OCI-LY1 (cell line): ENCODE measurements around the gene PRIM1.
"Not testable (repeated sequence)": the region's sequence is repeated elsewhere in the genome, so short reads cannot be mapped to it uniquely, and the experiment has no call there.

Source experiments
- H2AFZ ChIP-seq: fragments of 200-600 bp; sonication (generic), shearing (Covaris generic); 2 replicates; pipeline ENCODE4 v1.6.0; 2014; ENCODE audit warnings: antibody characterized with exemption, mild to moderate bottlenecking, low read length
- H3F3A ChIP-seq: fragments of 200-600 bp; sonication (generic), shearing (Covaris generic); 2 replicates; pipeline ENCODE4 v1.6.0; 2014; ENCODE audit warnings: mild to moderate bottlenecking, antibody characterized with exemption, low read length, moderate library complexity; ENCODE audit not compliant: insufficient read depth
- H3K27ac ChIP-seq: fragments of 200-600 bp; sonication (generic); 2 replicates; pipeline ENCODE4 v1.5.1; 2014; ENCODE audit warnings: low read length, mixed run types, mild to moderate bottlenecking, low read depth; ENCODE audit not compliant: poor library complexity, severe bottlenecking
- H3K27me3 ChIP-seq: fragments of 200-600 bp; sonication (generic); 2 replicates; pipeline ENCODE4 v1.6.0; 2014; ENCODE audit warnings: antibody characterized with exemption, mild to moderate bottlenecking, low read length, moderate library complexity; ENCODE audit not compliant: insufficient read depth
- H3K36me3 ChIP-seq: fragments of 200-600 bp; sonication (generic); 2 replicates; pipeline ENCODE4 v1.6.1; 2014; ENCODE audit warnings: mild to moderate bottlenecking, antibody characterized with exemption, low read length, moderate library complexity, mixed read lengths; ENCODE audit not compliant: insufficient read depth
- H3K4me1 ChIP-seq: fragments of 200-600 bp; sonication (generic); 2 replicates; pipeline ENCODE4 v1.5.1; 2014; ENCODE audit warnings: mild to moderate bottlenecking, low read length, moderate library complexity; ENCODE audit not compliant: insufficient read depth, severe bottlenecking
- H3K4me2 ChIP-seq: fragments of 200-600 bp; sonication (generic), shearing (Covaris generic); 2 replicates; pipeline ENCODE4 v1.6.1; 2014; ENCODE audit warnings: low read length
- H3K4me3 ChIP-seq: fragments of 200-600 bp; sonication (generic); 2 replicates; pipeline ENCODE4 v1.5.1; 2014; ENCODE audit warnings: low read length, low read depth, mild to moderate bottlenecking, mixed read lengths; ENCODE audit not compliant: poor library complexity, severe bottlenecking
- H3K79me2 ChIP-seq: fragments of 200-600 bp; shearing (Covaris generic); 2 replicates; pipeline ENCODE4 v1.6.1; 2016; ENCODE audit warnings: mixed run types, low read length, mixed read lengths; ENCODE audit not compliant: insufficient read depth
- H3K9ac ChIP-seq: fragments of 200-600 bp; sonication (generic), shearing (Covaris generic); 2 replicates; pipeline ENCODE4 v1.6.1; 2014; ENCODE audit warnings: mild to moderate bottlenecking, low read length, mixed read lengths
- H3K9me2 ChIP-seq: fragments of 200-600 bp; sonication (generic), shearing (Covaris generic); 2 replicates; pipeline ENCODE4 v1.6.1; 2014; ENCODE audit warnings: low read depth, mild to moderate bottlenecking, low read length, mixed read lengths
- H3K9me3 ChIP-seq: fragments of 200-600 bp; shearing (Covaris generic); 2 replicates; pipeline ENCODE4 v1.6.1; 2014; ENCODE audit warnings: low read length, mixed read lengths
- H4K20me1 ChIP-seq: fragments of 200-600 bp; sonication (generic), shearing (Covaris generic); 2 replicates; pipeline ENCODE4 v1.6.0; 2016; ENCODE audit warnings: mild to moderate bottlenecking, low read length; ENCODE audit not compliant: insufficient read depth
- EZH2 ChIP-seq: fragments of 200-600 bp; sonication (generic), shearing (Covaris generic); IDR thresholded peaks from 2 replicates; pipeline ENCODE4 v1.8.0; 2017; ENCODE audit warnings: borderline replicate concordance, mixed run types, mild to moderate bottlenecking, antibody characterized with exemption, low read length, moderate library complexity, mixed read lengths
- TF ChIP-seq, protein P1 (sequence below): fragments of 200-600 bp; sonication (generic), shearing (Covaris generic); IDR thresholded peaks from 2 replicates; pipeline ENCODE4 v1.5.1; 2017; ENCODE audit warnings: mild to moderate bottlenecking, antibody characterized with exemption, low read length, moderate library complexity, mixed read lengths

PRIM1 gene

DNA sequence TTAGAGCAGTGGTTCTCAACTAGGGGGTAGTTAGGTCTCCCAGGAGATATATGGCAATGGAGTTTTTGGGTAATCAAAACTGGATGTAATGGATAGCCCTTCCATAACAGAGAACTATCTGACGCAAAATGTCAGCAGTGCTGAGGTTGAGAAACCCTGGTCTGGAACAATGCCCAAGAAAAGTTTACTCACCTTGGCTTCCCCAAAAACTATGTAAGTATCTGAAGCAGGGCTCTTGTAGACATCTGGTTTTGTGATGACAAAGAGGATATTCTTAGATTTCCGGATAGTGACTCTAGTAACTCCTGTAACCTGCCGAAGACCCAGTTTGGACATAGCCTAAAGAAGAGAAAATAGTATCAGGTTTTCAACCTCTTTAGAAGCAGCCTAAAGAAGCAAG, 38.8 kb downstream of the PRIM1 start:
- Histone ChIP-seq H3K27ac (no peak overlapping the region), H3K4me3 (no peak overlapping the region), H3K36me3 (peaks cover 68% of the 10 kb centered on the region), H4K20me1 (peaks cover 8% of the 10 kb centered on the region; the same call in 1 of the 2 replicates), H3K79me2 (peaks cover 5% of the 10 kb centered on the region; the same call in 1 of the 2 replicates), H3K9ac (no peak overlapping the region), H3K9me2 (no peaks in the 10 kb centered on the region), H3K27me3 (no peaks in the 10 kb centered on the region), H2AFZ (no peak overlapping the region), H3F3A (peaks cover 19% of the 10 kb centered on the region), H3K9me3 (no peaks in the 10 kb centered on the region), H3K4me1 (no peaks in the 10 kb centered on the region), H3K4me2 (no peak overlapping the region)
- TF ChIP-seq EZH2: no peak
- TF ChIP-seq, protein P1, sequence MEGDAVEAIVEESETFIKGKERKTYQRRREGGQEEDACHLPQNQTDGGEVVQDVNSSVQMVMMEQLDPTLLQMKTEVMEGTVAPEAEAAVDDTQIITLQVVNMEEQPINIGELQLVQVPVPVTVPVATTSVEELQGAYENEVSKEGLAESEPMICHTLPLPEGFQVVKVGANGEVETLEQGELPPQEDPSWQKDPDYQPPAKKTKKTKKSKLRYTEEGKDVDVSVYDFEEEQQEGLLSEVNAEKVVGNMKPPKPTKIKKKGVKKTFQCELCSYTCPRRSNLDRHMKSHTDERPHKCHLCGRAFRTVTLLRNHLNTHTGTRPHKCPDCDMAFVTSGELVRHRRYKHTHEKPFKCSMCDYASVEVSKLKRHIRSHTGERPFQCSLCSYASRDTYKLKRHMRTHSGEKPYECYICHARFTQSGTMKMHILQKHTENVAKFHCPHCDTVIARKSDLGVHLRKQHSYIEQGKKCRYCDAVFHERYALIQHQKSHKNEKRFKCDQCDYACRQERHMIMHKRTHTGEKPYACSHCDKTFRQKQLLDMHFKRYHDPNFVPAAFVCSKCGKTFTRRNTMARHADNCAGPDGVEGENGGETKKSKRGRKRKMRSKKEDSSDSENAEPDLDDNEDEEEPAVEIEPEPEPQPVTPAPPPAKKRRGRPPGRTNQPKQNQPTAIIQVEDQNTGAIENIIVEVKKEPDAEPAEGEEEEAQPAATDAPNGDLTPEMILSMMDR: no peak

DNA sequence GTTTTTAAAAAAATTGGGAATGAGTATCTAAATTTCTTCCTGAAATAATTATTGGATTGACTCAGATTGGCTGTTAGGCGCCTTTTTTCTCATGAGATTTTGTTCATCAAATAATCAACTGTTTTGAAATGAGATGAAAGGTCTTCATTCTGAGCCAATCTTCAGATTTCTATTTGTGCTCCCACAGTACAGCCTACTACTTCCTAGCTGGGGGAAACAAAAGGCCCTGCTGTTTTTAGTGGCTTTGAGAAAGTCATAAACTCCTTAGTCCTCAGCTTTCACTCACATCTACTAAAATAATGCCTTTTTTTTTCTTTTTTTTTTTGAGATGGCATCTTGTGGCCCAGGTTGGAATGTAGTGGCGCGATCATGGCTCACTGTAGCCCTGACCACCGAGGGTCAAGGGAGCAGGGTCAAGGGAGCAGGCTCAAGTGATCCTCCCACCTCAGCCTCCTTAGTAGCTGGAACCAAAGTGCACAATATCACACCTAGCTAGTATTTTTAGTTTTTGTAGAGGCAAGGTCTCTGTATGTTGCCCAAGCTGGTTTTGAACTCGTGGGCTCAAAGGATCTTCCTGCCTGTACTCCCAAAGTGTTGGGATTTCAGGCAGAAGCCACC, 42.3 kb downstream of the PRIM1 start:
- H3K9ac ChIP-seq: no peak overlapping the region
- H2AFZ ChIP-seq: no peak overlapping the region
- H3K4me3 ChIP-seq: no peak overlapping the region
- H3K4me1 ChIP-seq: no peaks in the 10 kb centered on the region
- no peaks in the 10 kb centered on the region for H3K79me2 ChIP-seq
- H3K9me2 ChIP-seq: no peaks in the 10 kb centered on the region
- no peak overlapping the region for H3K4me2 ChIP-seq
- H3K27ac ChIP-seq: peak overlapping the region; percentile 16
- peaks cover 19% of the 10 kb centered on the region; the same call in 1 of the 2 replicates for H3F3A ChIP-seq
- no peaks in the 10 kb centered on the region for H3K9me3 ChIP-seq
- TF ChIP-seq, protein P1: no peak
- no peak for TF ChIP-seq EZH2
- peaks cover 1% of the 10 kb centered on the region; the same call in 1 of the 2 replicates for H4K20me1 ChIP-seq
- H3K36me3 ChIP-seq: peaks cover 38% of the 10 kb centered on the region
- no peaks in the 10 kb centered on the region for H3K27me3 ChIP-seq

DNA sequence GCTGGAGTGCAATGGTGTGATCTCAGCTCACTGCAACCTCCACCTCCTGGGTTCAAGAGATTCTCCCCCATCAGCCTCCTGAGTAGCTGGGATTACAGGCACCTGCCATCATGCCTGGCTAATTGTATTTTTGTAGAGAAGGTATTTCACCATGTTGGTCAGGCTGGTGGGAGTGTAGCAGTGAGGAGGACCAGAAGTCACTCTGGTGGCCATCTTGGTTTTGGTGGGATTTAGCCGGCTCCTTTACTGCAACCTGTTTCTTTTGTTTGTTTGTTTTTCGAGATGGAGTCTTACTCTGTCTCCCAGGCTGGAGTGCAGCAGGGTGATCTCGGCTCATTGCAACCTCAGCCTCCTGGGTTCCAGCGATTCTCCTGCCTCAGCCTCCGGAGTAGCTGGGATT, 47.6 kb downstream of the PRIM1 start:
- H3K9ac ChIP-seq, H3K27me3 ChIP-seq, H3K79me2 ChIP-seq, H3K9me3 ChIP-seq, H3K9me2 ChIP-seq, H3K4me2 ChIP-seq, H2AFZ ChIP-seq, H3F3A ChIP-seq, H4K20me1 ChIP-seq, H3K4me3 ChIP-seq, H3K36me3 ChIP-seq, H3K27ac ChIP-seq: not testable (repeated sequence)
- H3K4me1 ChIP-seq: peaks cover 16% of the 10 kb centered on the region

DNA sequence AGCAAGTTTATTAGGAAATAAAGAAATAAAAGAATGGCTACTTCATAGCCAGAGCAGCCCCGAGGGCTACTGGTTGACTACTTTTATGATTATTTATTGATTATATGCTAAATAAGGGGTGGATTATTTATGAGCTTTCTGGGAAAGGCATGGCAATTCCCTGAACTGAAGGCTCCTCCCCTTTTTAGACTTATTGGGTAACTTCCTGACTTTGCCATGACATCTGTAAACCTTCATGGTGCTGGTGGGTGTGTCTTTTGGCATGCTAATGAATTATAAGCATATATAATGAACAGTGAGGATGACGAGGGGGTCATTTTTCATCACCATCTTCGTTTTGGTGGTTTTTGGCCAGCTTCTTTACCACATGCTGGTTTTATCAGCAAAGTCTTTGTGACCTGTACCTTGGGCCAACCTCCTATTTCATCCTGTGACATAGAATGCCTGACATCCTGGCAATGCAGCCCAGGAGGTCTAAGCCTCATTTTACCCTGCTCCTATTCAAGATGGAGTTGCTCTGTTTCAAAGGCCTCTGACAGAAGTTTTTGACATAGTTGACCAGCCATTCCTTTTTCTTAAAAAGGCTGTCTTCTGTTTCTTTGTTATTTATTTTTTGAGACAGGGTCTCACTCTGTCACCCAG, 53.0 kb downstream of the PRIM1 start:
- TF ChIP-seq, protein P1: no peak

More for the DNA sequence above, 53.0 kb downstream of the PRIM1 start:
- no peak overlapping the region for H3K4me3 ChIP-seq
- H3K9me2 ChIP-seq: no peaks in the 10 kb centered on the region
- no peaks in the 10 kb centered on the region for H3K27me3 ChIP-seq
- no peak overlapping the region for H3K4me2 ChIP-seq
- no peaks in the 10 kb centered on the region for H4K20me1 ChIP-seq
- no peaks in the 10 kb centered on the region for H3K9me3 ChIP-seq
- H3K27ac ChIP-seq: no peak overlapping the region
- no peaks in the 10 kb centered on the region for H3K36me3 ChIP-seq
- H3F3A ChIP-seq: no peaks in the 10 kb centered on the region
- H2AFZ ChIP-seq: no peak overlapping the region
- peaks cover 16% of the 10 kb centered on the region for H3K4me1 ChIP-seq
- H3K79me2 ChIP-seq: no peaks in the 10 kb centered on the region
- no peak overlapping the region for H3K9ac ChIP-seq
